ENCODE data around the gene PITPNC1.
A peak's percentile ranks its signal among the peaks of the same experiment; 100 is the strongest.
"Not testable (repeated sequence)": the region's sequence is repeated elsewhere in the genome, so short reads cannot be mapped to it uniquely, and the experiment has no call there.

PITPNC1 gene

GRCh38 chr17:67606896-67607604, 230.0 kb downstream of the PITPNC1 start:
- no peaks in the 10 kb centered on the region for H3K9me3 Mint-ChIP-seq
- H3K4me1 Mint-ChIP-seq = no peaks in the 10 kb centered on the region
- H3K27me3 Mint-ChIP-seq = no peaks in the 10 kb centered on the region
- ATAC-seq = no peak
- H3K27ac Mint-ChIP-seq = no peak overlapping the region
- H3K4me3 Mint-ChIP-seq = no peak overlapping the region
- H3K36me3 Mint-ChIP-seq = peaks cover 13% of the 10 kb centered on the region

GRCh38 chr17:67610061-67610460, 233.0 kb downstream of the PITPNC1 start:
- ATAC-seq = no peak
- Mint-ChIP-seq H3K4me3 (no peak overlapping the region), H3K27ac (no peak overlapping the region), H3K36me3 (peaks cover 14% of the 10 kb centered on the region), H3K27me3 (no peaks in the 10 kb centered on the region), H3K4me1 (peaks cover 7% of the 10 kb centered on the region), H3K9me3 (peaks cover 2% of the 10 kb centered on the region)

GRCh38 chr17:67613961-67614360, 236.9 kb downstream of the PITPNC1 start:
- H3K9me3 Mint-ChIP-seq = peaks cover 2% of the 10 kb centered on the region
- ATAC-seq = no peak
- H3K27me3 Mint-ChIP-seq = no peaks in the 10 kb centered on the region
- H3K4me3 Mint-ChIP-seq = no peak overlapping the region
- peaks cover 26% of the 10 kb centered on the region for H3K36me3 Mint-ChIP-seq
- peak overlapping the region; percentile 7 for H3K27ac Mint-ChIP-seq
- H3K4me1 Mint-ChIP-seq = peaks cover 7% of the 10 kb centered on the region

- Mint-ChIP-seq H3K36me3 (peaks cover 20% of the 10 kb centered on the region), H3K4me1 (peaks cover 7% of the 10 kb centered on the region), H3K27ac (no peak overlapping the region), H3K4me3 (no peak overlapping the region), H3K27me3 (no peaks in the 10 kb centered on the region), H3K9me3 (peaks cover 2% of the 10 kb centered on the region)
- no peak for ATAC-seq
Measured at GRCh38 chr17:67615011-67615561, 238.0 kb downstream of the PITPNC1 start.

GRCh38 chr17:67615736-67616135, 238.7 kb downstream of the PITPNC1 start:
- Mint-ChIP-seq H3K4me3 (no peak overlapping the region), H3K27ac (no peak overlapping the region), H3K36me3 (peaks cover 21% of the 10 kb centered on the region), H3K27me3 (no peaks in the 10 kb centered on the region), H3K4me1 (peaks cover 7% of the 10 kb centered on the region), H3K9me3 (peaks cover 2% of the 10 kb centered on the region)
- ATAC-seq = no peak

GRCh38 chr17:67617304-67617899, 240.3 kb downstream of the PITPNC1 start:
- no peak for ATAC-seq
- H3K27me3 Mint-ChIP-seq = no peaks in the 10 kb centered on the region
- peaks cover 7% of the 10 kb centered on the region for H3K4me1 Mint-ChIP-seq
- no peak overlapping the region for H3K4me3 Mint-ChIP-seq
- peaks cover 2% of the 10 kb centered on the region for H3K9me3 Mint-ChIP-seq
- H3K27ac Mint-ChIP-seq = no peak overlapping the region
- peaks cover 17% of the 10 kb centered on the region for H3K36me3 Mint-ChIP-seq

GRCh38 chr17:67619555-67619954, 242.5 kb downstream of the PITPNC1 start:
- Mint-ChIP-seq H3K27me3 (no peaks in the 10 kb centered on the region), H3K36me3 (peaks cover 22% of the 10 kb centered on the region), H3K27ac (no peak overlapping the region), H3K4me3 (no peak overlapping the region), H3K4me1 (no peaks in the 10 kb centered on the region), H3K9me3 (no peaks in the 10 kb centered on the region)
- no peak for ATAC-seq

- no peak for ATAC-seq
- no peaks in the 10 kb centered on the region for H3K4me1 Mint-ChIP-seq
- no peaks in the 10 kb centered on the region for H3K27me3 Mint-ChIP-seq
- H3K27ac Mint-ChIP-seq = no peak overlapping the region
- H3K9me3 Mint-ChIP-seq = no peaks in the 10 kb centered on the region
- peaks cover 25% of the 10 kb centered on the region for H3K36me3 Mint-ChIP-seq
- H3K4me3 Mint-ChIP-seq = no peak overlapping the region
Measured at GRCh38 chr17:67620088-67620487, 243.0 kb downstream of the PITPNC1 start.

- Mint-ChIP-seq H3K4me3 (no peak overlapping the region), H3K4me1 (no peaks in the 10 kb centered on the region), H3K27me3 (no peaks in the 10 kb centered on the region), H3K27ac (no peak overlapping the region), H3K36me3 (peaks cover 30% of the 10 kb centered on the region), H3K9me3 (no peaks in the 10 kb centered on the region)
- no peak for ATAC-seq
Measured at GRCh38 chr17:67620636-67621035, 243.6 kb downstream of the PITPNC1 start.

- Mint-ChIP-seq H3K4me1 (no peaks in the 10 kb centered on the region), H3K27me3 (no peaks in the 10 kb centered on the region), H3K36me3 (peaks cover 36% of the 10 kb centered on the region), H3K4me3 (no peak overlapping the region), H3K9me3 (peaks cover 5% of the 10 kb centered on the region), H3K27ac (no peak overlapping the region)
- no peak for ATAC-seq
Measured at GRCh38 chr17:67623767-67624166, 246.7 kb downstream of the PITPNC1 start.

- no peak for ATAC-seq
- Mint-ChIP-seq H3K4me3 (no peak overlapping the region), H3K9me3 (peaks cover 5% of the 10 kb centered on the region), H3K27ac (no peak overlapping the region), H3K36me3 (peaks cover 39% of the 10 kb centered on the region), H3K4me1 (no peaks in the 10 kb centered on the region), H3K27me3 (no peaks in the 10 kb centered on the region)
Measured at GRCh38 chr17:67624886-67625656, 248.0 kb downstream of the PITPNC1 start.

- H3K4me1 Mint-ChIP-seq = no peaks in the 10 kb centered on the region
- H3K27me3 Mint-ChIP-seq = no peaks in the 10 kb centered on the region
- peaks cover 5% of the 10 kb centered on the region for H3K9me3 Mint-ChIP-seq
- no peak for ATAC-seq
- no peak overlapping the region for H3K27ac Mint-ChIP-seq
- no peak overlapping the region for H3K4me3 Mint-ChIP-seq
- peaks cover 34% of the 10 kb centered on the region for H3K36me3 Mint-ChIP-seq
Measured at GRCh38 chr17:67625971-67626370, 248.9 kb downstream of the PITPNC1 start.

- no peaks in the 10 kb centered on the region for H3K4me1 Mint-ChIP-seq
- H3K27me3 Mint-ChIP-seq = no peaks in the 10 kb centered on the region
- H3K36me3 Mint-ChIP-seq = peaks cover 55% of the 10 kb centered on the region
- no peak overlapping the region for H3K4me3 Mint-ChIP-seq
- ATAC-seq = peak; percentile 63
- peaks cover 5% of the 10 kb centered on the region for H3K9me3 Mint-ChIP-seq
- no peak overlapping the region for H3K27ac Mint-ChIP-seq
Measured at GRCh38 chr17:67628580-67629013, 251.5 kb downstream of the PITPNC1 start.

GRCh38 chr17:67629971-67630320, 252.9 kb downstream of the PITPNC1 start:
- peaks cover 55% of the 10 kb centered on the region for H3K36me3 Mint-ChIP-seq
- ATAC-seq = no peak
- no peaks in the 10 kb centered on the region for H3K4me1 Mint-ChIP-seq
- H3K9me3 Mint-ChIP-seq = peaks cover 5% of the 10 kb centered on the region
- no peak overlapping the region for H3K4me3 Mint-ChIP-seq
- no peaks in the 10 kb centered on the region for H3K27me3 Mint-ChIP-seq
- no peak overlapping the region for H3K27ac Mint-ChIP-seq

- not testable (repeated sequence) for H3K4me1 Mint-ChIP-seq, H3K27ac Mint-ChIP-seq, ATAC-seq, H3K9me3 Mint-ChIP-seq, H3K27me3 Mint-ChIP-seq, H3K4me3 Mint-ChIP-seq
- H3K36me3 Mint-ChIP-seq = peaks cover 54% of the 10 kb centered on the region
Measured at GRCh38 chr17:67630836-67631235, 253.8 kb downstream of the PITPNC1 start.

All from stimulated activated memory B cell treated with anti-CD40 and anti-IgM and Interleukin-4, amounts not matched to agents 10 μg/mL and 1 μg/mL and 100 μg/mL, for 72 hours (primary cell).